NT2/D1 (cell line): Measurements from ENCODE around the gene TBC1D23.

Experiments used
- DNase-seq: peaks from one replicate; pipeline ENCODE4 v3.0.0-alpha.2; 2011; ENCODE audit warnings: low read depth, low spot score
- H3K27me3 ChIP-seq: 2 replicates; pipeline ENCODE4 v1.6.0; 2011; ENCODE audit warnings: mild to moderate bottlenecking; ENCODE audit not compliant: insufficient read length, insufficient read depth
- H3K36me3 ChIP-seq: 2 replicates; pipeline ENCODE4 v1.6.1; 2011; ENCODE audit warnings: mild to moderate bottlenecking, low read length, mixed read lengths; ENCODE audit not compliant: insufficient read depth, insufficient read length
- H3K4me1 ChIP-seq: 2 replicates; pipeline ENCODE4 v1.5.1; 2011; ENCODE audit not compliant: insufficient read depth, insufficient read length
- H3K4me3 ChIP-seq: 2 replicates; pipeline ENCODE4 v1.5.1; 2011; ENCODE audit warnings: low read depth; ENCODE audit not compliant: insufficient read length
- H3K9ac ChIP-seq: 2 replicates; pipeline ENCODE4 v1.6.0; 2011; ENCODE audit warnings: low read depth; ENCODE audit not compliant: insufficient read length
- H3K9me3 ChIP-seq: 2 replicates; pipeline ENCODE4 v1.5.1; 2011; ENCODE audit warnings: mild to moderate bottlenecking, low read length; ENCODE audit not compliant: insufficient read depth
- SUZ12 ChIP-seq: IDR thresholded peaks from 2 replicates; pipeline ENCODE4 v1.6.1; 2011; ENCODE audit not compliant: insufficient read length, insufficient read depth; ENCODE audit errors: extremely low read depth
- YY1 ChIP-seq: IDR thresholded peaks from 2 replicates; pipeline ENCODE4 v1.6.1; 2011; ENCODE audit not compliant: insufficient read length, insufficient read depth
- ZNF274 ChIP-seq: IDR thresholded peaks from 2 replicates; pipeline ENCODE4 v1.6.1; 2011; ENCODE audit warnings: mild to moderate bottlenecking, low read depth, low read length

Gene TBC1D23

DNA sequence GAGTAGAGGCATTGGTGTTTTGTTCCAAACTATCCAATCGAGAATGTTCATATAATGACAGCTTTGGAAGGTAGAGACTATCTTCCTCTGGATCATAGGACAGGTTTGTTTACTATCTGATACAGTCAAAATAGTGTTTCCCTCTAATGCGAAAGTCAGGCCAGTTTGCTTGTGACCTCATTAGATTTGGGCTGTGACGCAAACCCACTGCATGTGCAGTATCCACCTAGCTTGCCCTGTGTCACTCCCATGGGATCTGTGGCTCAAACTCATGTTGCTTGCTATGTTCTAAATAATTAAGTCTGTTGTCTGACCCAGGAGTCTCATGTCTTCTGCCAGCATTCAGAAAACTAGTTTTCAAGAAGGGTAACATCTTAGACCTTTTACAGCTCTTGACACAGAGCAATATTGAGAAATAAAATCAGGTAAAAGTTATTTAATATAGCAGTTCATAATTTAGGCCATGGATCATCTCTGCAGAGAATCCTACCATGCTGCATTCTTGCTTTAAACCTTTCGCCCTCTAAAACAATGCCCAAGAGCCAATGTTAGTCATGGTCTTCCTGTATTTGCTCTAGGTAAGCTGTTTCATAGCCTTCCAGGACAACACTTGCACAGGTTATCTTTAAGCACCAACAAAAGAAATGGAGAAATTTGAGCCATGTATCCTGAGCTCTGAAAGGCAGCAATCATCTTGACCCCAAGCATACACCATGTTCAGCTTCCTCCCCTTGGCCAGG lies 100.1 kb downstream of the TBC1D23 start:
- peaks cover 66% of the 10 kb centered on the region for H3K36me3 ChIP-seq

DNA sequence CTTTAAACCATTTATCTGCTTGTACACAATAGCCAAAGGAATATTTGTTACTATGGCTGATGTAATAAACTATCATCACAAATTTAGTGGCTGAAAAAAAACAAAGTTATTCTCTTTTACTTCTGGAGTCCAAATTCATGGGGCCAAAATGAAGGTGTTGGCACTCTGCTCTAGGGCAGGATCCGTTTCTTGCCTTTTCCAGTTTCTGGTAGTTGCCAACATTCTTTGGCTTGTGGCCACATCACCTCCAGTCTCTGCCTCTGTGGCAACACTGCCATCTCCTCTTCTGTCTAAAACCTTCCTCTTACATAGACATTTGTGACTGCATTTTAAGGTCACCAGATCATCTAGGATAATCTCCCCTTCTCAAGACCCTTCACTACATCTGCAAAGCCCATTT lies 101.1 kb downstream of the TBC1D23 start:
- H3K4me3 ChIP-seq = no peak overlapping the region
- H3K4me1 ChIP-seq = no peaks in the 10 kb centered on the region
- no peak overlapping the region for H3K9ac ChIP-seq
- no peak for DNase-seq
- TF ChIP-seq ZNF274 = no peak
- no peak for TF ChIP-seq YY1
- no peak for TF ChIP-seq SUZ12
- H3K9me3 ChIP-seq = no peaks in the 10 kb centered on the region
- peaks cover 70% of the 10 kb centered on the region for H3K36me3 ChIP-seq
- no peaks in the 10 kb centered on the region for H3K27me3 ChIP-seq

More for the DNA sequence above, 100.1 kb downstream of the TBC1D23 start:
- Histone ChIP-seq H3K9me3 (no peaks in the 10 kb centered on the region), H3K4me3 (no peak overlapping the region), H3K27me3 (no peaks in the 10 kb centered on the region), H3K4me1 (no peaks in the 10 kb centered on the region), H3K9ac (no peak overlapping the region)
- TF ChIP-seq ZNF274 (no peak), YY1 (no peak), SUZ12 (no peak)
- DNase-seq = no peak

DNA sequence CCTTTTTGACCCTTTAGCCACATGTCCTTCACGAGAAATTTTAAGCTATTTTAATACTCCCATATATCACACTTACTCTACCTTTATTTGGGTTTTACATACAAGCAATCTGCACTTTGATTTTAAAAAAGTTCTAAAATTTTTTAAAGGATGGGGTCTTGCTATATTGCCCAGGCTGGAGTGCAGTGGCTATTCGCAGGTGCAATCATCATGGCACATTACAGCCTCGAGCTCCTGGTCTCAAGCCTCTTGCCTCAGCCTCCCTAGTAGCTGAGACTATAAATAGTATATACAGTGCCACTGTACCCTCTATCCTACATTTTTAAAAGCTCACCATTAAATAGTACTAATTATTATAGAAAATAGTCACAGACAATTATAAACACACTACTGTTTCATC lies 103.6 kb downstream of the TBC1D23 start:
- Histone ChIP-seq H3K9me3 (no peaks in the 10 kb centered on the region), H3K9ac (no peak overlapping the region), H3K4me3 (no peak overlapping the region), H3K36me3 (peaks cover 83% of the 10 kb centered on the region), H3K27me3 (no peaks in the 10 kb centered on the region), H3K4me1 (no peaks in the 10 kb centered on the region)
- TF ChIP-seq SUZ12 = no peak
- no peak for TF ChIP-seq YY1
- no peak for DNase-seq

DNA sequence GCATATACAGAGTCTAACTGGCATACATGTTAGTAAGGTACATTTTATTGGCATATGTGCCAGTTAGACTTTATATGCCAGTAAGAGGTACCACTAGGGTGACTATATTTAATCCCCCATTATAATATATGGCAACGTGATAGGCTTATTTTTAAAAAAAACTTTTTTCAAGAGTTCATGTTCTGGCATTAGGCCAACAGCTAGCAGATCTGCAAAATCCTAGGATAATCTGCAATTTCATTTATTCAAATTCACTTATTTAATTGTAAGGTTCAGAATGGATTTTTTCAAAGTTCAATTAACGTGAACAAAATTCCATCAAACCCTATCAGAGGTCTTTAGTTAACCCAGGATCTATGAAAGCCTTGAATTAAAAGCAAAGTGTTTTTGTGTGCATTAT lies 105.6 kb downstream of the TBC1D23 start:
- no peaks in the 10 kb centered on the region for H3K27me3 ChIP-seq
- H3K36me3 ChIP-seq = peaks cover 86% of the 10 kb centered on the region
- H3K4me1 ChIP-seq = no peaks in the 10 kb centered on the region
- no peak for DNase-seq
- H3K9me3 ChIP-seq = no peaks in the 10 kb centered on the region
- H3K9ac ChIP-seq = no peak overlapping the region
- TF ChIP-seq ZNF274 (no peak), YY1 (no peak), SUZ12 (no peak)
- no peak overlapping the region for H3K4me3 ChIP-seq

DNA sequence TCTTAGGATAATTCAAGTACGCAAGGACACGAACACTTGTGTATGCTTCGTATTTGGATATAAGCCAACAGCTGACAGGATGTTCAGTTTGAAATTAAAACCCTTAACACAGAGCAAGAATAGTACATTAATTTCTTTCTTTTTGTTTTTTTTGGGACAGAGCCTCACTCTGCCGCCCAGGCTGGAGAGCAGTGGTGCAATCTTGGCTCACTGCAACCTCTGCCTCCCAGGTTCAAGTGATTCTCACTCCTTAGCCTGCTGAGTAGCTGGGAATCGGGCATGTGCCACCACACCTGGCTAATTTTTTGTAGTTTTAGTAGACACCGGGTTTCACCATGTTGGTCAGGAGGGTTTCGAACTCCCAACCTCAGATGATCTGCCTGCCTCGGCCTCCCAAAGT lies 107.6 kb downstream of the TBC1D23 start:
- no peak for DNase-seq
- H3K4me3 ChIP-seq = no peak overlapping the region
- H3K9ac ChIP-seq = no peak overlapping the region
- no peaks in the 10 kb centered on the region for H3K4me1 ChIP-seq
- TF ChIP-seq SUZ12 (no peak), ZNF274 (no peak), YY1 (no peak)
- no peaks in the 10 kb centered on the region for H3K27me3 ChIP-seq
- peaks cover 90% of the 10 kb centered on the region for H3K36me3 ChIP-seq
- no peaks in the 10 kb centered on the region for H3K9me3 ChIP-seq

DNA sequence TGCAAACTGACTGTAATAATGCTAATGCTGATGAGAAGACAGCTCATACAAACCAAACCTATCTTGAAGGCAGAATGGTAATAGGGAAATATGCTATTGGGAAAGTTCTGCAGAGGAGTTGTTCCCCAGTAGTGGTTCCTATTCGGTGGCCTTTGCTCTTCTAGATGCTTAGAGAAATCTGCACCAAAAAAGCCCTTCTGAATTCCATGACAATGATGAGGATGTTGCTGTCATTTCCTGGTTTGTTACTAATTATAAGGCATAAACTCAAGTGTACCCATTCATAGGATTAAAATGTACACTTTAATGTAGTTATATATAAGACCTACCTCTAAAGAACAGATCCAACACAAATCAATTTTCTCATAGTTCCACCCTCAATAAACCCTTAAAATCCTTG lies 110.0 kb downstream of the TBC1D23 start:
- Histone ChIP-seq H3K9me3 (no peaks in the 10 kb centered on the region), H3K4me3 (no peak overlapping the region), H3K4me1 (no peaks in the 10 kb centered on the region), H3K9ac (no peak overlapping the region), H3K27me3 (no peaks in the 10 kb centered on the region), H3K36me3 (peaks cover 78% of the 10 kb centered on the region)
- no peak for TF ChIP-seq YY1
- no peak for TF ChIP-seq ZNF274
- no peak for TF ChIP-seq SUZ12
- no peak for DNase-seq

DNA sequence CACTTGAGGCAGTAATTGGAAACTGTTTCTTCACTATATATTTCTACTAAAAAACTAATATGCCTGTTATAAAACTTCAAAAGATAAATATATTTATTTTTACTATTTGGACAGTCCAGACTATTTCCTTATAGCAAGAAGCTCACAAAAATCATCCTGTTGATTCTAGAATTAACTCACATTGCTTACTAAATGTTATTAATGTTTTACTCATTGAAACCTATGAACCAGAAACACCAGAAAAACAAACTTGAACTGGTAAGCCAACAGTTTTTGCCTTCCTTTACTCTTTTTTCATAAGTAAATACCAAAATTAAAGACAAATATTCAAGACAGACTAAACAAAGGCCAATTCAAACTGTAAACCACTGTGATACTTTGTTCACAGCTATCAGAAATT lies 113.7 kb downstream of the TBC1D23 start:
- H3K4me1 ChIP-seq = no peaks in the 10 kb centered on the region
- H3K9ac ChIP-seq = no peak overlapping the region
- no peak overlapping the region for H3K4me3 ChIP-seq
- H3K27me3 ChIP-seq = no peaks in the 10 kb centered on the region
- H3K9me3 ChIP-seq = no peaks in the 10 kb centered on the region
- DNase-seq = no peak
- TF ChIP-seq SUZ12 = no peak
- no peak for TF ChIP-seq YY1
- no peak for TF ChIP-seq ZNF274
- H3K36me3 ChIP-seq = peaks cover 74% of the 10 kb centered on the region
